ENCODE measurements around the gene RRM2. TPM values are rescaled to one million over a fixed set of nuclear protein-coding genes. Genes with fewer than 3 reads are reported as not detected.

The RRM2 gene
- total RNA-seq, 1 donor from 2014 or later: 2.3 TPM

DNA sequence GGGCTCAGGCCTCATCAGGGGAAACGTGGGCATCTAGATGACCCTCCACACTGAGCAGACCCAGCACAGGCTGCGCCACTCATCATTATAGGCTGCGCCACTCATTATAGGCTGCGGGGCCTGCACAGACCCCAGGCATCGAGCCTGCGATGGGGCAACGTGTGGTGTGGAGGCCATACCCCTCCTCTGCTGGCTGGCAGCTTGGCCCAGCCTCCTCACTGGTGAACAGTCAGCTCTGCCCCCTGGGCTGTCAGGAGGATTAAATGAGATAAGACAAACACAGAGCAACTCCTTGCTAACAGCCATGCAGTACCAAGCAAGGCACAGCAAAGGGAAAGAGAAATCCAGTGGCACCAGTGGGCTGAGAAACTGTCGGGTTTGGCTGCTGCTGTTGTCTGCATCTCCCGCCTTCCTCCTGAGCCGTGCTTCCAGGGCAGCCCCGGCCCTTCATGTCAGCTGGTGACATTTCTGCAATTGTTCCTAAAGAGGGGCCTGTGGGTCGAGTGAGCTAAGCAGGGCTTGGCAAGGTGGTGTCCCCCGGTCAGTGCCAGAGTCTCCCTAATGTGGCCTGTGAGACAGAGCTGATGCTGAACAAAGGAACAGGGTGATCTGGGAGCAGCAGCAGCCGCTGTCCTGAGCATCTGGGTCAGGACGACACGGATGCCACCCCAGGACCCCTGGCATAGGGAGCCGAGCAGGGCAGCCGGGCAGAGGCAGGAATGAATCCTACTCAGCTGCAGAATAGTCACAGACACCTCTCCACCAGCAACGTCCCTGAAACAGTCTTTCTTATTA lies 48.7 kb downstream of the RRM2 start:
- intact Hi-C loops (cut with DNase I): no loop called here
- no peaks in the 10 kb centered on the region for H3K36me3 ChIP-seq
- ATAC-seq (no peak), DNase-seq (no peak)
- TF ChIP-seq, protein P1, sequence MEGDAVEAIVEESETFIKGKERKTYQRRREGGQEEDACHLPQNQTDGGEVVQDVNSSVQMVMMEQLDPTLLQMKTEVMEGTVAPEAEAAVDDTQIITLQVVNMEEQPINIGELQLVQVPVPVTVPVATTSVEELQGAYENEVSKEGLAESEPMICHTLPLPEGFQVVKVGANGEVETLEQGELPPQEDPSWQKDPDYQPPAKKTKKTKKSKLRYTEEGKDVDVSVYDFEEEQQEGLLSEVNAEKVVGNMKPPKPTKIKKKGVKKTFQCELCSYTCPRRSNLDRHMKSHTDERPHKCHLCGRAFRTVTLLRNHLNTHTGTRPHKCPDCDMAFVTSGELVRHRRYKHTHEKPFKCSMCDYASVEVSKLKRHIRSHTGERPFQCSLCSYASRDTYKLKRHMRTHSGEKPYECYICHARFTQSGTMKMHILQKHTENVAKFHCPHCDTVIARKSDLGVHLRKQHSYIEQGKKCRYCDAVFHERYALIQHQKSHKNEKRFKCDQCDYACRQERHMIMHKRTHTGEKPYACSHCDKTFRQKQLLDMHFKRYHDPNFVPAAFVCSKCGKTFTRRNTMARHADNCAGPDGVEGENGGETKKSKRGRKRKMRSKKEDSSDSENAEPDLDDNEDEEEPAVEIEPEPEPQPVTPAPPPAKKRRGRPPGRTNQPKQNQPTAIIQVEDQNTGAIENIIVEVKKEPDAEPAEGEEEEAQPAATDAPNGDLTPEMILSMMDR (IDR thresholded peaks at IDR 0.05): no peak
- H3K27ac ChIP-seq: no peak overlapping the region
- H3K4me3 ChIP-seq: no peak overlapping the region
- no peaks in the 10 kb centered on the region for H3K9me3 ChIP-seq
- no peaks in the 10 kb centered on the region for H3K4me1 ChIP-seq
- no peaks in the 10 kb centered on the region for H3K27me3 ChIP-seq

DNA sequence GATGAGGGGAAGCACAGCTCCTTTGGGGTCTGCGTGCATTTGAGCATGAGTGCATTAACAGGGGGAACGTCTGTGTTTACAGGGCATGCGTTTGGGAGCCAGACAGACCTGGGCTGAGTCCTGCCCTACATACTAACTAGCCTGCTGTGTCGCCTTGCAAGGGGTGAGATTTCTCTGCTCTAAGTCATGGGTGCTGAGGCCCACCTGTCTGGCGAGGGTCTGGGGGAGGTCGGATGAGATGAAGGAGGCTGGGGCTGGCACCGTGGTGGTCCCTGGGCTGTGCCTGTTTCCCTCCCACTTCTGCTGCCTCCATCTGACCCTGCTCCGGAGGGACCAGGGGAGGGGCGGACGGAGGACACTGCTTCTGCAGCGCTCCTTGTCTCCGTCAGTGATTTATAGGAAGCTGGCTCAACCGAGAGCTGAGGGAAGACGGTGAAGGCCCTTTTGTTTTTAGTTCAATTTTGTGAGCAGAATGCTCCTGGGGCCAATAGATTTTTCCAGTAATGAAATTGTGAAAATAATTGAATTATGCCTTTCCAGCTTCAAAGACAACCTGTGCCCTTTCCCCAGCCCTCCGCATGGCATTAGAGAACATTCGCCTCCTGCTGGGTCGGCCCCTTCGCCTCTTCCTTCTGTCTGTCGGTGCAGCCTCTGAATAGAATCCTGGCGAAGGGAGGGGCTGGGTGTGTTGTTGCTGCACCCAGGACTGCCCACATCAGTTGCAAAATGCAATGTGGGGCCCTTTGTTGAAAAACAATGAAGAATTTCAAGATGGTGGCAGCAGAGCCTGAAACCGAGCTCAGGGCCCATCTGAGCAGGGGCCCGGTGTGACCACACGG lies 49.7 kb downstream of the RRM2 start:
- intact Hi-C loops (cut with DNase I): no loop called here
- DNase-seq: no peak
- TF ChIP-seq, protein P1 (IDR thresholded peaks at IDR 0.05): no peak
- no peaks in the 10 kb centered on the region for H3K27me3 ChIP-seq
- H3K4me1 ChIP-seq: no peaks in the 10 kb centered on the region
- no peaks in the 10 kb centered on the region for H3K36me3 ChIP-seq
- H3K4me3 ChIP-seq: no peak overlapping the region
- no peak overlapping the region for H3K27ac ChIP-seq
- H3K9me3 ChIP-seq: no peaks in the 10 kb centered on the region
- ATAC-seq: no peak

DNA sequence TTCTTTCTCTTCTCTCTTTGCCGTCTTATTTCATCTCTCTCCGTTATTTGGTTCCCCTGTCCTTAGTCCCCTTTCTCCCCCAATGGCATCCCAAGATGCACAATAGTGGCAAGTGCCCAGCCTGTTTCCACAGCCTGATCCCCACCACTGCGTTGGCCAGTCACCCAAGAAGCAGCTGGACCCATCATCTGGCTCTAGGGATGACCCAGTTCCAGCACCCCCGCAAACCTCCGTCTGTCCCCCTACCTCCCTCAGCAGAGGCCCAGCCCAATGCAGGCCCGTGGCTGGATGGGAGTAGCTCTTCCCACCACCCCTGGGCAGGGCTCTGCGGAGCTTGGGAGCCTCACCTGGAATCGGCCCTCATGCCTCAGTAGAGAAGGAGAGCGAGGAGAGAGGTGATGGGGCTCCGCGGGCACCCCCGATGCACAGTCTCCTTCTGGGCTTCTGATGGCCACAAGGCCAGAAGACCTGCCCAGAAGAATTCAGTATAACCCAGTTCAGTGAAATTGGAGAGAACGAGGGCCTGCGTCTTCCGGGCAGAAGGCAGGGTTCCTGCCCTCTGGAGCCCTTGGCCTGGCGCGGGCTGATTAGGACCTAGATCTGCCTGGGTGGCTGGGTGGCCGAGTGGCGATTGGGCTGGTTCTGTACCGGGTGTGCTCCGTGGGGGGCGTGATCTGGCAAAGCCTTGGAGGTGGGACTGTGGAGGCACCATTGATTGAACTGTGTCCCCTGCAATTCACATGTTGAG lies 50.9 kb downstream of the RRM2 start:
- H3K4me1 ChIP-seq: no peaks in the 10 kb centered on the region
- H3K27ac ChIP-seq: no peak overlapping the region
- TF ChIP-seq, protein P1 (IDR thresholded peaks at IDR 0.05): no peak
- no peaks in the 10 kb centered on the region for H3K9me3 ChIP-seq
- H3K4me3 ChIP-seq: no peak overlapping the region
- ATAC-seq: no peak
- intact Hi-C loops (cut with DNase I): no loop called here
- H3K27me3 ChIP-seq: no peaks in the 10 kb centered on the region
- no peaks in the 10 kb centered on the region for H3K36me3 ChIP-seq
- no peak for DNase-seq

DNA sequence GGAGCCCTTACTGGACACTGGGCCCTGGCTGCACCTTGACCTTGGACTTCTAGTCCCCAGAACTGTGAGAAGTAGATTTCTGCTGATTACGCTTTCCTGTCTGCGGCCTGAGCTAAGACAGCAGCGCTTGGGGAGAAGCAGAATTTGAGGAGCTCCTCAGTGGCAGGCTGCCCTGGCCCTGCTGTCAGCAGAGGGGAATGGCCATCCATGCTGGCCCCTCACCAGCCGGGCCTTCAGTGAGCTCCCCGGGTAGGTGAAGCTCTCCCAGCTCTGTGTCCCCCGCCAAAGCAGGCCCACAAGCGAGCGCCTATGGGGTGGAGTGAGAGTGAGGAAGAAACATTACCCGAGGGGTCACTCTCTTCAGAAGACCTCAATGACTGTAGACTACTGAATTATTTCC lies 51.6 kb downstream of the RRM2 start:
- no peak overlapping the region for H3K4me3 ChIP-seq
- no peaks in the 10 kb centered on the region for H3K4me1 ChIP-seq
- ATAC-seq (no peak), DNase-seq (no peak)
- intact Hi-C loops (cut with DNase I): no loop called here
- no peaks in the 10 kb centered on the region for H3K27me3 ChIP-seq
- H3K36me3 ChIP-seq: no peaks in the 10 kb centered on the region
- no peaks in the 10 kb centered on the region for H3K9me3 ChIP-seq
- TF ChIP-seq, protein P1 (IDR thresholded peaks at IDR 0.05): no peak
- H3K27ac ChIP-seq: no peak overlapping the region

DNA sequence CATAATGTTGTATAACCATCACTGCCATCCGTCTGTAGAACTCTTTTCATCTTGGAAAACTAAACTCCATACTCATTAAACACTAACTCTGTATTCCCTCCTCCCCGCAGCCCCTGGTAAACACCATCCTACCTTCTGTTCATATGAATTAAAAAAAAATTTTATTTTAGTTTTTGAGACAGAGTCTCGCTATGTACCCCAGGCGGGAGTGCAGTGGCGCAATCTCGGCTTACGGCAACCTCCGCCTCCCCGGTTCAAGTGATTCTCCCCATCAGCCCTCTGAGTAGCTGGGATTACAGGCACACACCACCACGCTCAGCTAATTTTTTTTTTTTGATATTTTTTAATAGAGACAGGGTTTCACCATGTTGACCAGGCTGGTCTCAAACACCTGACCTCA lies 52.9 kb downstream of the RRM2 start:
- no peaks in the 10 kb centered on the region for H3K4me1 ChIP-seq
- H3K4me3 ChIP-seq: no peak overlapping the region
- ATAC-seq: no peak
- no peaks in the 10 kb centered on the region for H3K9me3 ChIP-seq
- no peak for DNase-seq
- intact Hi-C loops (cut with DNase I): no loop called here
- TF ChIP-seq, protein P1 (IDR thresholded peaks at IDR 0.05): no peak
- H3K27ac ChIP-seq: no peak overlapping the region
- no peaks in the 10 kb centered on the region for H3K36me3 ChIP-seq
- no peaks in the 10 kb centered on the region for H3K27me3 ChIP-seq

All from upper lobe of right lung (tissue), 1 donor.